RPMI7951 (cell line): ENCODE measurements around the gene HCN2. TPM values are rescaled to one million over a fixed set of nuclear protein-coding genes. Genes with fewer than 3 reads are reported as not detected.
A peak's percentile ranks its signal among the peaks of the same experiment; 100 is the strongest.

Experiments
- DNase-seq: peaks from one replicate; pipeline ENCODE4 v3.0.0-alpha.2; 2012; ENCODE audit warnings: low read depth
- total RNA-seq: library from RNA; depleted of rRNA; stranded (reverse); fragments of >200 nt; shearing (Covaris generic); gene quantifications from 2 replicates; pipeline ENCODE4 v1.2.3, GENCODE V29; 2014

The HCN2 gene
- total RNA-seq, 1 experiment from 2014 or later: 0.24 TPM

- peak; percentile 88 for DNase-seq
Observed at GRCh38 chr19:639253-640160, 49.8 kb downstream of the HCN2 start, which contains the start of gene FGF22. TSS of gene FGF22 (plus strand) at chr19:639879. CDS start at chr19:639926, 47 bp downstream.

- no peak for DNase-seq
Observed at GRCh38 chr19:640161-640558, 50.5 kb downstream of the HCN2 start.

GRCh38 chr19:640606-641189, 51.0 kb downstream of the HCN2 start:
- DNase-seq: no peak

- DNase-seq: peak; percentile 53
Observed at GRCh38 chr19:641702-642101, 52.0 kb downstream of the HCN2 start.

- DNase-seq: no peak
Observed at GRCh38 chr19:642767-643727, 53.4 kb downstream of the HCN2 start.

- no peak for DNase-seq
Observed at GRCh38 chr19:643736-644135, 54.1 kb downstream of the HCN2 start.

GRCh38 chr19:644363-644762, 54.7 kb downstream of the HCN2 start:
- DNase-seq: no peak

GRCh38 chr19:644789-645188, 55.1 kb downstream of the HCN2 start:
- DNase-seq: no peak

GRCh38 chr19:645912-646778, 56.5 kb downstream of the HCN2 start:
- DNase-seq: no peak

- no peak for DNase-seq
Observed at GRCh38 chr19:646779-647565, 57.3 kb downstream of the HCN2 start.

- no peak for DNase-seq
Observed at GRCh38 chr19:647566-648284, 58.0 kb downstream of the HCN2 start.

GRCh38 chr19:648305-648704, 58.6 kb downstream of the HCN2 start:
- DNase-seq: no peak

- DNase-seq: no peak
Observed at GRCh38 chr19:648904-649801, 59.5 kb downstream of the HCN2 start.

- DNase-seq: no peak
Observed at GRCh38 chr19:650121-650520, 60.4 kb downstream of the HCN2 start.

- DNase-seq: no peak
Observed at GRCh38 chr19:651114-651818, 61.6 kb downstream of the HCN2 start.

GRCh38 chr19:651991-652390, 62.3 kb downstream of the HCN2 start:
- no peak for DNase-seq

GRCh38 chr19:652467-653389, 63.0 kb downstream of the HCN2 start:
- no peak for DNase-seq
